Measurements from ENCODE around the gene CAMK2B.

DNA sequence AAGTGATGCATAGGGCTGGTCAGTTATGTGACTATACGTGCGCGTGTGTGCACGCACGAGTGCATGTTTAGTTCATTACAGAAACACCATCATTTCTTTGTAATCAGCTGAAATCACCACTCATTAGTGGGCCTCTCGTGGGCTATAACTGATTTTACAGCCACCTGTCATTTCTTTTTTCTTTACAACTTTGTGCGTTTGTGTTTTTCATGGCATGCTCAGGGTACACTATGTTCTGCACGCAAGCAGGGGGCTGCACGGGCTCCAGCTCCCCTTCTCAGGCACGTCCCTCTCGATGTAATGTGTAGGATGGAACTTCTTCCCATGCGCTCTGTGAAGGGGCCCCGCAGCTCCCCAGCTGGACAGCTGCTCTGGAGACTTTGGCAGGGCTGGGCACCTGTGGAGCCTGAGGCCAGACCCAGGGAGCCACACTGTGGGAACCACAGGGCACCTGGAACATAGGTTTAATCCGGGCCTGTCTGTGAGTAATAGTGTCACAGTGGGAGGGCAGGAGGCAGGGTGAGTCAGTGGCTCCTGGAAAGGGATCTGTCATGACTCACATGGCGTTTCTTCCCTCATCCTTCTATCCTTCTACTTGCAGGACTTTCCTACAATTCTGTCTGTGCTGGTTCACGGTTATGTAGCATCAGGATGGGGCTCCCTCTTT is 141.1 kb downstream of the CAMK2B start:
- TF ChIP-seq ZBTB8A (CRISPR knock-in tag; IDR thresholded peaks at IDR 0.05; ENCODE audit: borderline replicate concordance, low read depth), result no peak
- TF ChIP-seq, protein P1, sequence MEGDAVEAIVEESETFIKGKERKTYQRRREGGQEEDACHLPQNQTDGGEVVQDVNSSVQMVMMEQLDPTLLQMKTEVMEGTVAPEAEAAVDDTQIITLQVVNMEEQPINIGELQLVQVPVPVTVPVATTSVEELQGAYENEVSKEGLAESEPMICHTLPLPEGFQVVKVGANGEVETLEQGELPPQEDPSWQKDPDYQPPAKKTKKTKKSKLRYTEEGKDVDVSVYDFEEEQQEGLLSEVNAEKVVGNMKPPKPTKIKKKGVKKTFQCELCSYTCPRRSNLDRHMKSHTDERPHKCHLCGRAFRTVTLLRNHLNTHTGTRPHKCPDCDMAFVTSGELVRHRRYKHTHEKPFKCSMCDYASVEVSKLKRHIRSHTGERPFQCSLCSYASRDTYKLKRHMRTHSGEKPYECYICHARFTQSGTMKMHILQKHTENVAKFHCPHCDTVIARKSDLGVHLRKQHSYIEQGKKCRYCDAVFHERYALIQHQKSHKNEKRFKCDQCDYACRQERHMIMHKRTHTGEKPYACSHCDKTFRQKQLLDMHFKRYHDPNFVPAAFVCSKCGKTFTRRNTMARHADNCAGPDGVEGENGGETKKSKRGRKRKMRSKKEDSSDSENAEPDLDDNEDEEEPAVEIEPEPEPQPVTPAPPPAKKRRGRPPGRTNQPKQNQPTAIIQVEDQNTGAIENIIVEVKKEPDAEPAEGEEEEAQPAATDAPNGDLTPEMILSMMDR (CRISPR knock-in tag; IDR thresholded peaks at IDR 0.05), result no peak
- no peak for TF ChIP-seq ZBTB21 (CRISPR knock-in tag; IDR thresholded peaks at IDR 0.05)
- no peak for TF ChIP-seq RXRA (CRISPR knock-in tag; IDR thresholded peaks at IDR 0.05)
- TF ChIP-seq POLR2A (IDR thresholded peaks at IDR 0.05; ENCODE audit: insufficient read depth in 1 of 2, low read depth in 2 of 2, low read length in 2 of 2), result no peak
- TF ChIP-seq HOXA9 (CRISPR knock-in tag; IDR thresholded peaks at IDR 0.05; ENCODE audit: borderline replicate concordance), result no peak
